GM12878 (cell line): Measurements from ENCODE around the gene MAP7. TPM values are rescaled to one million over a fixed set of nuclear protein-coding genes. Genes with fewer than 3 reads are reported as not detected.
A peak's percentile ranks its signal among the peaks of the same experiment; 100 is the strongest.

Experiments used
- ATAC-seq: fragments of 200-7000 bp; cut with Tn5 transposase; 3 replicates; pipeline ENCODE4 v1.9.1; 2020; ENCODE audit warnings: mild to moderate bottlenecking, moderate library complexity
- BruUV-seq: library from RNA; stranded (reverse); fragments of 400-500 nt; replicated peaks from 2 replicates; lab custom pipeline; 2021; lab: Mats Ljungman, UMichigan
- CTCF ChIA-PET: fragments of 300-600 bp; sonication (Branson Sonifier 250); formaldehyde crosslinking; extraction: SDS; loops from one replicate; lab custom pipeline; 2021; ENCODE audit warnings: inconsistent platforms; lab: Yijun Ruan, JAX
- POLR2A ChIA-PET: fragments of 350-600 bp; formaldehyde crosslinking; extraction: SDS; loops from one replicate; lab custom pipeline; 2021; ENCODE audit warnings: inconsistent platforms; lab: Charles Lee
- RAD21 ChIA-PET: fragments of 300-600 bp; sonication (Branson Sonifier 250); formaldehyde crosslinking; loops from one replicate; lab custom pipeline; 2023; ENCODE audit warnings: antibody characterized with exemption; ENCODE audit not compliant: unreplicated experiment; lab: Charles Lee
- SMC1A ChIA-PET: fragments of 300-600 bp; sonication (Branson Sonifier 250); formaldehyde crosslinking; loops from one replicate; lab custom pipeline; 2023; ENCODE audit not compliant: unreplicated experiment, uncharacterized antibody; lab: Charles Lee
- DNase-seq: peaks from one replicate; pipeline ENCODE4 v3.0.0-alpha.2; 2011; ENCODE audit warnings: low read depth, low spot score
- FAIRE-seq: peaks from 3 replicates; lab custom pipeline; 2011; peaks lifted over from hg19 to GRCh38; lab: Jason Lieb, UNC
- H2AFZ ChIP-seq: 2 replicates; pipeline ENCODE4 v1.6.0; 2011; ENCODE audit warnings: low read depth, low read length, control low read depth; ENCODE audit not compliant: control insufficient read depth
- H3K27ac ChIP-seq: 2 replicates; pipeline ENCODE4 v1.5.1; 2011; ENCODE audit warnings: control low read depth; ENCODE audit not compliant: control insufficient read depth, insufficient read depth
- H3K27me3 ChIP-seq, 2 experiments: replicated peaks in 1 of 2; 2 replicates each; pipeline versions ENCODE4 v1.6.0 to v1.6.1; 2011; ENCODE audit warnings: low read length in 1 of 2; ENCODE audit not compliant: control insufficient read depth in 2 of 2, insufficient read depth in 2 of 2
- H3K36me3 ChIP-seq, 2 experiments: 2 replicates each; pipeline ENCODE4 v1.5.1; 2011; ENCODE audit warnings: low read length in 1 of 2; ENCODE audit not compliant: control insufficient read depth in 2 of 2, insufficient read depth in 2 of 2
- H3K4me1 ChIP-seq: 2 replicates; pipeline ENCODE4 v1.6.1; 2011; ENCODE audit warnings: mild to moderate bottlenecking, low read length, moderate library complexity, mixed read lengths; ENCODE audit not compliant: control insufficient read depth, insufficient read depth
- H3K4me2 ChIP-seq: 2 replicates; pipeline ENCODE4 v1.6.0; 2011; ENCODE audit warnings: control low read depth; ENCODE audit not compliant: control insufficient read depth, insufficient read depth
- H3K4me3 ChIP-seq: fragments of 200-600 bp; sonication (generic); 2 replicates; pipeline ENCODE4 v1.5.1; 2016
- H3K79me2 ChIP-seq: 2 replicates; pipeline ENCODE4 v1.6.0; 2011; ENCODE audit warnings: low read length; ENCODE audit not compliant: control insufficient read depth, insufficient read depth
- H3K9ac ChIP-seq: 2 replicates; pipeline ENCODE4 v1.8.0; 2011; ENCODE audit warnings: low read length, control low read depth, mixed read lengths; ENCODE audit not compliant: control insufficient read depth, insufficient read depth
- H3K9me3 ChIP-seq: replicated peaks from 3 replicates; pipeline ENCODE4 v1.5.1; 2011; ENCODE audit warnings: mild to moderate bottlenecking, low read length; ENCODE audit not compliant: control insufficient read depth, insufficient read depth
- H4K20me1 ChIP-seq: 2 replicates; pipeline ENCODE4 v1.6.0; 2011; ENCODE audit not compliant: control insufficient read depth, insufficient read depth
- KAT2A ChIP-seq: conservative IDR thresholded peaks from 2 replicates; pipeline ENCODE4 v1.6.1; 2011; ENCODE audit warnings: low read depth, low read length; ENCODE audit not compliant: control insufficient read depth
- WGBS: methylation state at CpG from one replicate; pipeline ENCODE4 v1.1.6; 2016; ENCODE audit warnings: low lambda C conversion rate; ENCODE audit not compliant: insufficient replicate concordance, insufficient coverage; ENCODE audit errors: missing lambda C conversion rate; 5-methylcytosine and 5-hydroxymethylcytosine counted together
- in situ Hi-C: fragments of 300-500 bp; cut with MboI; formaldehyde crosslinking; loops from 9 replicates; pipeline ENCODE4 v1.14.3; 2018; ENCODE audit warnings: mixed read lengths
- intact Hi-C: fragments of 100-400 bp; cut with micrococcal nuclease; formaldehyde crosslinking; loops from one replicate; pipeline ENCODE4 v1.14.2; 2022; ENCODE audit not compliant: unreplicated experiment
- polyA plus RNA-seq, 11 experiments: library from polyadenylated mRNA; depleted of rRNA in 4 of 11; unstranded in 6 of 11; stranded (reverse) in 5 of 11; fragments of >200 nt; fragmentation: Nextera tagmentation in 4 of 11; fragmentation: Illumina TruSeq in 1 of 11; extraction: Ambion mirVana in 4 of 11; extraction: Trizol in 1 of 11; gene quantifications; 1 replicate in 1 of 11; 2 replicates in 10 of 11; pipeline versions ENCODE4 v1.2.1 to v1.2.3, GENCODE V29; 2011 to 2016; ENCODE audit warnings: inconsistent platforms in 2 of 11, missing spikeins in 2 of 11, low read depth in 1 of 11
- total RNA-seq, 4 experiments: library from RNA; depleted of rRNA in 3 of 4; stranded (reverse); fragments of >200 nt in 3 of 4; fragmentation: Illumina TruSeq in 1 of 4; extraction: Trizol in 1 of 4; gene quantifications; 2 replicates each; pipeline versions ENCODE4 v1.2.1 to v1.2.3, GENCODE V29; 2013 to 2021
- TF ChIP-seq, protein P1 (sequence below): fragments of 450-650 bp; IDR thresholded peaks from 2 replicates; pipeline ENCODE4 v1.6.1; 2017; ENCODE audit warnings: mild to moderate bottlenecking, low read depth, inconsistent platforms; ENCODE audit not compliant: poor library complexity, severe bottlenecking
- TF ChIP-seq, protein P2 (sequence below), 3 experiments: IDR thresholded peaks in 2 of 3; conservative IDR thresholded peaks in 1 of 3; 2 replicates each; pipeline ENCODE4 v1.5.1; 2011; ENCODE audit warnings: low read depth in 3 of 3, low read length in 3 of 3, mild to moderate bottlenecking in 3 of 3, control low read depth in 2 of 3, moderate library complexity in 2 of 3, inconsistent platforms in 1 of 3, mixed read lengths in 1 of 3; ENCODE audit not compliant: control insufficient read depth in 2 of 3, insufficient read depth in 1 of 3; ENCODE audit errors: extremely low read depth in 1 of 3

MAP7 gene
- total and polyA plus RNA-seq, 10 of the 15 experiments (the other 5 are each of a cell fraction or from before 2014, with no cell fraction given), result 0.04 to 0.17 (median 0.08) TPM; not detected in 2

DNA sequence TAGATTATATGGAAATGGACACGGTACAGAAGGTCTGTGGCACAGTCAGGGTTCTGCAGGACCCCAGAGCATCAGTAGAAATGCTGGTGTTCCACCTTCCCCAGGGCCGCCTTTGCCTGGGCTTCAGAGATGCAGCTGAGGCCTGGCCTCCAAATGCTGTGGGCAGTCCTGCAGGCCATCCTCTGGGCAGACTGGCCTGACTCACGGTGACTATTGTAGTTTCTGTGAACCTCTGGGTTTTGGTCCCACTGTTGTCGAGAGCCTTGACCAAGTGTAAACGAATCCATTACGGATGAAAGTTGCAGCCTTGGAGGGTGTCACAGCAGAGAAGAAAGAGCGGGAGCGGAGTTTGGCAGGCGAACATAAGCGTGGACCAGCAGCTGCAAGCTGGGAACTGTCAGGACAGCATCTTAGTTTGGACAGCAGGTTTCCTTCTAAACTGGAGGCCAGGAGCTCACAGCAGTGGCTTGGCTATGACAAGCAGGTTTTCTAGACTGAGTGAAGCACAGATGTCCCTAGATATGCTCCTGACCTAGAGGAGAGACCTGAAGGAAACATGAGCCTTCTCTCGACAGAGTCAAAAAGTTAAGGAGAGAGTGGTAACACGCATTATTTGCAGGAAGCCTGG is 214.4 kb downstream of the MAP7 start:
- in situ Hi-C loops (no loop called here), intact Hi-C loops (no loop called here)
- Histone ChIP-seq H3K27ac (no peak overlapping the region), H3K27me3 (no peaks in the 10 kb centered on the region; a peak in 2 of 4 replicates), H3K36me3 (no peaks in the 10 kb centered on the region), H3K79me2 (no peaks in the 10 kb centered on the region), H3K4me3 (no peak overlapping the region), H3K4me2 (no peak overlapping the region), H2AFZ (no peak overlapping the region), H3K9me3 (no peaks in the 10 kb centered on the region), H3K4me1 (no peaks in the 10 kb centered on the region), H3K9ac (no peak overlapping the region), H4K20me1 (no peaks in the 10 kb centered on the region)
- 59% methylated on average over 12 of the region's 12 CpGs for WGBS
- ChIA-PET CTCF (no interaction called here), POLR2A (no interaction called here), SMC1A (no interaction called here), RAD21 (no interaction called here)
- BruUV-seq, result no TSS peak
- no peak for TF ChIP-seq KAT2A
- DNase-seq, result no peak
- FAIRE-seq, result no peak
- no peak for ATAC-seq

DNA sequence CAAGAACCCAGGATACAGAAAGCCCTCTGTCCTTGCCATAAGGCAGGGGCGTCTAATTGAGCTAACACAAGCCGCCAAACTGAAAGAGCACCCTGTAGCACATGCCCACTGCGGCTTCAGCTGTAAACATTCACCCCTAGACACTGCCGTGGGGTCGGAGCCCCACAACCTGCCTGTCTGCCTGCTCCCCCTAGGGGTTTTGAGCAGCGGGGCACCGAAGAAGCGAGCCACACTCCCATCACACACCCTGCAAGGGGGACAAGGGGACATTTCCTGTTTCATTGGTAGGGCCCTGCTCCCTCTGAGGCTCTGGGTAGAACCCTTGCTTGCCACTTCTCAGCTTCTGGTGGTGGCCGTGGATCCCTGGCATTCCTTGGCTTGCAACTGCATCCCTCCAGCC is 215.4 kb downstream of the MAP7 start:
- peak; percentile 64 for ATAC-seq
- POLR2A ChIA-PET, result no interaction called here
- H3K27me3 ChIP-seq, result no peaks in the 10 kb centered on the region; a peak in 2 of 4 replicates

More for the DNA sequence above, 215.4 kb downstream of the MAP7 start:
- no peak overlapping the region for H3K27ac ChIP-seq
- WGBS, result 19% methylated on average over 9 of the region's 9 CpGs
- SMC1A ChIA-PET, result interaction anchor here (1.7 kb wide), 1 partner anchor 9 kb away, joined by 4 read pairs; no protein-coding TSS in a partner anchor
- RAD21 ChIA-PET, result no interaction called here
- no TSS peak for BruUV-seq
- H3K79me2 ChIP-seq, result no peaks in the 10 kb centered on the region
- no peaks in the 10 kb centered on the region for H3K9me3 ChIP-seq
- no peaks in the 10 kb centered on the region for H3K36me3 ChIP-seq
- no peak overlapping the region for H3K9ac ChIP-seq
- H3K4me3 ChIP-seq, result no peak overlapping the region
- CTCF ChIA-PET, result no interaction called here
- no peak overlapping the region for H3K4me2 ChIP-seq
- in situ Hi-C loops, result no loop called here
- no peak overlapping the region for H2AFZ ChIP-seq
- intact Hi-C loops, result no loop called here
- FAIRE-seq, result no peak
- H3K4me1 ChIP-seq, result no peaks in the 10 kb centered on the region
- DNase-seq, result no peak
- H4K20me1 ChIP-seq, result no peaks in the 10 kb centered on the region
- TF ChIP-seq, protein P1, sequence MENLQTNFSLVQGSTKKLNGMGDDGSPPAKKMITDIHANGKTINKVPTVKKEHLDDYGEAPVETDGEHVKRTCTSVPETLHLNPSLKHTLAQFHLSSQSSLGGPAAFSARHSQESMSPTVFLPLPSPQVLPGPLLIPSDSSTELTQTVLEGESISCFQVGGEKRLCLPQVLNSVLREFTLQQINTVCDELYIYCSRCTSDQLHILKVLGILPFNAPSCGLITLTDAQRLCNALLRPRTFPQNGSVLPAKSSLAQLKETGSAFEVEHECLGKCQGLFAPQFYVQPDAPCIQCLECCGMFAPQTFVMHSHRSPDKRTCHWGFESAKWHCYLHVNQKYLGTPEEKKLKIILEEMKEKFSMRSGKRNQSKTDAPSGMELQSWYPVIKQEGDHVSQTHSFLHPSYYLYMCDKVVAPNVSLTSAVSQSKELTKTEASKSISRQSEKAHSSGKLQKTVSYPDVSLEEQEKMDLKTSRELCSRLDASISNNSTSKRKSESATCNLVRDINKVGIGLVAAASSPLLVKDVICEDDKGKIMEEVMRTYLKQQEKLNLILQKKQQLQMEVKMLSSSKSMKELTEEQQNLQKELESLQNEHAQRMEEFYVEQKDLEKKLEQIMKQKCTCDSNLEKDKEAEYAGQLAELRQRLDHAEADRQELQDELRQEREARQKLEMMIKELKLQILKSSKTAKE, result no peak
- TF ChIP-seq, protein P2, sequence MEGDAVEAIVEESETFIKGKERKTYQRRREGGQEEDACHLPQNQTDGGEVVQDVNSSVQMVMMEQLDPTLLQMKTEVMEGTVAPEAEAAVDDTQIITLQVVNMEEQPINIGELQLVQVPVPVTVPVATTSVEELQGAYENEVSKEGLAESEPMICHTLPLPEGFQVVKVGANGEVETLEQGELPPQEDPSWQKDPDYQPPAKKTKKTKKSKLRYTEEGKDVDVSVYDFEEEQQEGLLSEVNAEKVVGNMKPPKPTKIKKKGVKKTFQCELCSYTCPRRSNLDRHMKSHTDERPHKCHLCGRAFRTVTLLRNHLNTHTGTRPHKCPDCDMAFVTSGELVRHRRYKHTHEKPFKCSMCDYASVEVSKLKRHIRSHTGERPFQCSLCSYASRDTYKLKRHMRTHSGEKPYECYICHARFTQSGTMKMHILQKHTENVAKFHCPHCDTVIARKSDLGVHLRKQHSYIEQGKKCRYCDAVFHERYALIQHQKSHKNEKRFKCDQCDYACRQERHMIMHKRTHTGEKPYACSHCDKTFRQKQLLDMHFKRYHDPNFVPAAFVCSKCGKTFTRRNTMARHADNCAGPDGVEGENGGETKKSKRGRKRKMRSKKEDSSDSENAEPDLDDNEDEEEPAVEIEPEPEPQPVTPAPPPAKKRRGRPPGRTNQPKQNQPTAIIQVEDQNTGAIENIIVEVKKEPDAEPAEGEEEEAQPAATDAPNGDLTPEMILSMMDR (IDR thresholded peaks at IDR 0.05 in 2 of 3, conservative IDR thresholded peaks at IDR 0.05 in 1 of 3; ENCODE audit: control insufficient read depth in 2 of 3, extremely low read depth in 1 of 3, insufficient read depth in 1 of 3, low read depth in 3 of 3, low read length in 3 of 3), result 0 out of 6 replicates have a peak, but pooled peaks of 1 of the 3 experiments have one; percentile 29
